ENCODE results near the gene UTF1. TPM values are rescaled to one million over a fixed set of nuclear protein-coding genes. Genes with fewer than 3 reads are reported as not detected.

The UTF1 gene
- total and polyA plus RNA-seq, 2 of the 8 experiments (the other 6 are each of a cell fraction or from before 2014, with no cell fraction given): 0.47 to 21.8 TPM

- H3K23ac ChIP-seq (ENCODE audit: insufficient read length): no peak overlapping the region
- no peak overlapping the region for H2AFZ ChIP-seq (ENCODE audit: low read length)
- no peak overlapping the region for H2AK5ac ChIP-seq (ENCODE audit: low read depth, low read length)
- H4K20me1 ChIP-seq (replicated peaks in 1 of 2; ENCODE audit: control insufficient read depth in 1 of 2, insufficient read depth in 2 of 2, low read length in 2 of 2): peaks cover 0 to 3% of the 10 kb centered on the region in 2 experiments
- 91% methylated on average over 22 of the region's 24 CpGs; no CpG with 5 or more reads in 1 of the 2 experiments for WGBS, 2 experiments (ENCODE audit: extremely low coverage in 1 of 2, insufficient coverage in 1 of 2, insufficient read length in 1 of 2, insufficient replicate concordance in 2 of 2, low coverage in 1 of 2, low lambda C conversion rate in 2 of 2, missing lambda C conversion rate in 1 of 2)
- no peaks in the 10 kb centered on the region for H3K79me2 ChIP-seq (ENCODE audit: control insufficient read depth in 1 of 2, insufficient read depth in 2 of 2, low read length in 2 of 2)
- H4K91ac ChIP-seq (replicated peaks; ENCODE audit: insufficient read length, low read length): peak overlapping the region; percentile 54
- H3K4me2 ChIP-seq (ENCODE audit: insufficient read depth in 1 of 2, low read depth in 2 of 2, low read length in 2 of 2): no peak overlapping the region; a peak in 1 of 4 replicates
- no peak overlapping the region for H2BK120ac ChIP-seq (replicated peaks; ENCODE audit: low read depth, low read length)
- peak overlapping the region; percentile 90; the same call in 1 of the 2 replicates for H2BK12ac ChIP-seq (ENCODE audit: low read depth, low read length)
- no peaks in the 10 kb centered on the region for H3K9me3 ChIP-seq (ENCODE audit: insufficient read depth in 2 of 2, low read depth in 1 of 2, low read length in 1 of 2)
- CTCF ChIA-PET (ENCODE audit: partially characterized antibody): interaction anchor here (1.0 to 4.5 kb wide), 8 partner anchors 8 to 115 kb away, joined by 3 to 24 read pairs (median 4); no protein-coding TSS in a partner anchor
- peaks cover 7% of the 10 kb centered on the region; the same call in 1 of the 2 replicates for H3K23me2 ChIP-seq (ENCODE audit: low read depth, low read length)
- no peak for DNase-seq (ENCODE audit: low read depth in 1 of 2, low spot score in 2 of 2)
- peaks cover 0 to 20% (median 11%) of the 10 kb centered on the region in 4 experiments; a peak in 5 of 7 replicates for H3K4me1 ChIP-seq (replicated peaks in 1 of 4; ENCODE audit: control insufficient read depth in 3 of 4, insufficient read depth in 4 of 4, low read length in 3 of 4)
- no peak overlapping the region for H3K4ac ChIP-seq (replicated peaks; ENCODE audit: insufficient read length, low read depth, low read length)
- H3K18ac ChIP-seq (ENCODE audit: extremely low read depth, low read length): peak overlapping the region; percentile 60; the same call in 1 of the 2 replicates
- H3K56ac ChIP-seq (replicated peaks; ENCODE audit: insufficient read length, low read depth, low read length): no peak overlapping the region
- POLR2A ChIA-PET (ENCODE audit: partially characterized antibody): interaction anchor here (1.0 to 2.5 kb wide), 2 partner anchors 20 to 25 kb away, joined by 3 to 11 read pairs; no protein-coding TSS in a partner anchor
- H2BK20ac ChIP-seq (ENCODE audit: low read length): no peak overlapping the region
- FAIRE-seq: no peak
- H4K5ac ChIP-seq (ENCODE audit: insufficient read length, low read depth, low read length): no peak overlapping the region
- no peaks in the 10 kb centered on the region for H3K36me3 ChIP-seq (ENCODE audit: control insufficient read depth in 2 of 4, insufficient read depth in 4 of 4, low read length in 3 of 4)
- peaks cover 0 to 15% (median 8%) of the 10 kb centered on the region in 4 experiments; a peak in 6 of 7 replicates for H3K27me3 ChIP-seq (replicated peaks in 1 of 4; ENCODE audit: control insufficient read depth in 3 of 4, extremely low read depth in 1 of 4, insufficient read depth in 3 of 4, low read length in 3 of 4)
- H2BK15ac ChIP-seq (ENCODE audit: low read length): peak overlapping the region; percentile 9; the same call in 1 of the 2 replicates
- no peak overlapping the region for H3K14ac ChIP-seq (ENCODE audit: insufficient read length)
- no peak overlapping the region; the same call in 1 of the 2 replicates for H2BK5ac ChIP-seq (ENCODE audit: low read depth, low read length)
- H4K8ac ChIP-seq (ENCODE audit: extremely low read depth, insufficient read depth, low read length): peak overlapping the region; percentile 35
- H3K9ac ChIP-seq (replicated peaks in 1 of 4; ENCODE audit: extremely low read depth in 1 of 4, low read depth in 3 of 4, low read length in 3 of 4): no peak overlapping the region
- no peaks in the 10 kb centered on the region for H3K79me1 ChIP-seq (ENCODE audit: low read depth, low read length)
- H3K27ac ChIP-seq (ENCODE audit: low read depth, low read length): no peak overlapping the region
- H3K4me3 ChIP-seq (ENCODE audit: extremely low read depth in 1 of 4, insufficient read depth in 2 of 4, low read depth in 3 of 4, low read length in 4 of 4): no peak overlapping the region
- no peak for TF ChIP-seq TCF12 (IDR thresholded peaks at IDR 0.05; ENCODE audit: low read depth, low read length)
- TF ChIP-seq RXRA (IDR thresholded peaks at IDR 0.05; ENCODE audit: insufficient read depth, low read depth, low read length): no peak
- TF ChIP-seq TAF1 (IDR thresholded peaks at IDR 0.05; ENCODE audit: low read depth, low read length): no peak
- no peak for TF ChIP-seq CBX8 (IDR thresholded peaks at IDR 0.05; ENCODE audit: borderline replicate concordance, low read depth, low read length)
- no peak for TF ChIP-seq RNF2 (IDR thresholded peaks at IDR 0.05; ENCODE audit: borderline replicate concordance, low read depth, low read length, missing control alignments, poor library complexity, severe bottlenecking)
- no peak for TF ChIP-seq POU5F1 (IDR thresholded peaks at IDR 0.05; ENCODE audit: low read depth, low read length)
- no peak for TF ChIP-seq MAX (IDR thresholded peaks at IDR 0.05)
- no peak for TF ChIP-seq TBP (IDR thresholded peaks at IDR 0.05; ENCODE audit: low read depth, low read length)
- no peak for TF ChIP-seq JUND (IDR thresholded peaks at IDR 0.05; ENCODE audit: low read length)
- no peak for TF ChIP-seq BACH1 (IDR thresholded peaks at IDR 0.05; ENCODE audit: low read length)
- no peak for TF ChIP-seq RFX5 (IDR thresholded peaks at IDR 0.05; ENCODE audit: borderline replicate concordance, low read depth, low read length)
- no peak for TF ChIP-seq CBX5 (IDR thresholded peaks at IDR 0.05; ENCODE audit: low read depth, low read length)
These were observed 29.0 kb downstream of the UTF1 start for GRCh38 chr10:133258818-133259601.
